Measurements from ENCODE around the gene THOP1.

DNA sequence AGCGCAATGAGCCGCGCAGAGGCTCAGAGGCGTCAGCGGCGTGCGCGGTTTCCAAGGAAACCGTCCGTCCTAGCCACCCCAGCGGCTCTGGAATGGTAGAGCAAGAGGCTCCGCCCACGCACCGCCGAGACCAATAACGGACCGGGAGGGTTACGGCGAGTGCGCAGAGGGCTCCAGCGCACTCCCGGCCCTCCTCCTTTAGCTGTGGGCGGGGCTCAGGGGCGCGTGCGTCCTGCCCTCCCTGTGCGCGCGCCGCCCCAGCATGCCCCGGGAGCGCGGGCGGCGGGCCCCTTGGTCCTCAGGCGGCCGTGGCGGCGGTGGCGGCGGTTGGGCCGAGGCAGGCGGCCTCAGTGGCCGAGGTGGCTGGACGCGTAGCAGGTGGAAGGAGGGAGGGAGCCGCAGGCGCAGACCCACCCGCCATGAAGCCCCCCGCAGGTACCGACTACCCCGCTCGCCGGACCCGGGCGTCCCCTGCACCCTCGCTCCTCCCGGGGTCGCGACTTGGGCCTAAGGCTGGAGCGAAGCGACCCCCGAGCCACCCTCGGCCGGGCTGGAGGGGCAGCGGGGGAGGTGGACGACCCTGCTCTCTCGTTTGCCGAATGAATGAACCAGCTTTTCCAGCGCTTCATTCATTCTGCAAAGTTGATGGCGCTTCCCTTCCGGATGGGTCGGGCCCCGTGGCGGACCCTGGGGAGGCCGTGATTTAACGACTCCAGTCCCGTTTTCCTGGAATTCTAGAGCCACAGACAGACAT, at the start of gene THOP1:
- peak; percentile 71; the same call in 1 of the 2 replicates for TF ChIP-seq YY1 (IDR thresholded peaks at IDR 0.05; ENCODE audit: low read depth, low read length)
- TF ChIP-seq ZNF274 (IDR thresholded peaks at IDR 0.05; ENCODE audit: insufficient read depth, insufficient read length) = no peak
- TF ChIP-seq, protein P1, sequence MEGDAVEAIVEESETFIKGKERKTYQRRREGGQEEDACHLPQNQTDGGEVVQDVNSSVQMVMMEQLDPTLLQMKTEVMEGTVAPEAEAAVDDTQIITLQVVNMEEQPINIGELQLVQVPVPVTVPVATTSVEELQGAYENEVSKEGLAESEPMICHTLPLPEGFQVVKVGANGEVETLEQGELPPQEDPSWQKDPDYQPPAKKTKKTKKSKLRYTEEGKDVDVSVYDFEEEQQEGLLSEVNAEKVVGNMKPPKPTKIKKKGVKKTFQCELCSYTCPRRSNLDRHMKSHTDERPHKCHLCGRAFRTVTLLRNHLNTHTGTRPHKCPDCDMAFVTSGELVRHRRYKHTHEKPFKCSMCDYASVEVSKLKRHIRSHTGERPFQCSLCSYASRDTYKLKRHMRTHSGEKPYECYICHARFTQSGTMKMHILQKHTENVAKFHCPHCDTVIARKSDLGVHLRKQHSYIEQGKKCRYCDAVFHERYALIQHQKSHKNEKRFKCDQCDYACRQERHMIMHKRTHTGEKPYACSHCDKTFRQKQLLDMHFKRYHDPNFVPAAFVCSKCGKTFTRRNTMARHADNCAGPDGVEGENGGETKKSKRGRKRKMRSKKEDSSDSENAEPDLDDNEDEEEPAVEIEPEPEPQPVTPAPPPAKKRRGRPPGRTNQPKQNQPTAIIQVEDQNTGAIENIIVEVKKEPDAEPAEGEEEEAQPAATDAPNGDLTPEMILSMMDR (IDR thresholded peaks at IDR 0.05 in 2 of 3, conservative IDR thresholded peaks at IDR 0.05 in 1 of 3; ENCODE audit: control insufficient read depth in 2 of 3, extremely low read depth in 1 of 3, insufficient read depth in 1 of 3, low read depth in 3 of 3, low read length in 3 of 3) = no peak
- TF ChIP-seq MYC (IDR thresholded peaks at IDR 0.05; ENCODE audit: insufficient read depth, insufficient read length, insufficient replicate concordance, low read length, severe bottlenecking) = no peak
- no peak for TF ChIP-seq CREB1 (IDR thresholded peaks at IDR 0.05; ENCODE audit: low read depth)
- TF ChIP-seq, protein P2, sequence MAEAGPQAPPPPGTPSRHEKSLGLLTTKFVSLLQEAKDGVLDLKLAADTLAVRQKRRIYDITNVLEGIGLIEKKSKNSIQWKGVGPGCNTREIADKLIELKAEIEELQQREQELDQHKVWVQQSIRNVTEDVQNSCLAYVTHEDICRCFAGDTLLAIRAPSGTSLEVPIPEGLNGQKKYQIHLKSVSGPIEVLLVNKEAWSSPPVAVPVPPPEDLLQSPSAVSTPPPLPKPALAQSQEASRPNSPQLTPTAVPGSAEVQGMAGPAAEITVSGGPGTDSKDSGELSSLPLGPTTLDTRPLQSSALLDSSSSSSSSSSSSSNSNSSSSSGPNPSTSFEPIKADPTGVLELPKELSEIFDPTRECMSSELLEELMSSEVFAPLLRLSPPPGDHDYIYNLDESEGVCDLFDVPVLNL (IDR thresholded peaks at IDR 0.05; ENCODE audit: low read depth, low read length) = peak; percentile 54; the same call in 1 of the 2 replicates

Data from GM12878 (cell line).